ENCODE results near the gene XPC.

XPC gene

DNA sequence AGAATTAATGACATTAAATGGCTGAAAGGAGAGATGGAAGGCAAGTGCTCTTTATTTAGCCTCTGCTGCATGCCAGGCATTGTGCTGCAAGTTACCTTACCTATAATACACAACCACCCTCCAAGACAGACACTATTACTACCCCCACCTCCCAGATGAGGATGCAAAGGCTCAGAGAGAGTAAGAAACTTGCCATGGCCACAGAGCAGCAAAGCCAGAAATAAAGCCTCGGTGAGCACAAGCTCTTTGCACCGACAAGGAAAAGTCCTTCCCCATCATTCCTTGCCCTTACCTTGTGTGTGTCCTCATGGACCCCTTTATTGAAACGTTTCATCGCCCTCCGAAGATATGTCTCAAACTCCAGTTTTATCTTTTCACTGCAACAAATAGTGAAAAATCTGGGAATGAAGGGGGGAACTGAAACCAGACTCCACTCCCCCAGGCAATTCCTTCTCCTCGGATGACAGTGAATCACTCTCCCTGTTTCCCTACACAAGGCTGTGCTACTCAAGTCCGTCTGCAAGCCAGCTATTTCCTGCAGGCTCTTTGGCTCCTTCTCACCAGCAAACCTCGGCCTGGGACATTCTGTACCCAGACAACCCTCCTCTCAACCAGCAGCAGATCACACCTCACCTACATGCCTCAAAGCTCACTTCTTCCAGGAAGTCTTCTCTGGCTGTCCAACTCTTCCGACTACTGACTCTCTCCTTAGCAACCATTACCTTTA lies 11.4 kb downstream of the XPC start:
- TF ChIP-seq, protein P1, sequence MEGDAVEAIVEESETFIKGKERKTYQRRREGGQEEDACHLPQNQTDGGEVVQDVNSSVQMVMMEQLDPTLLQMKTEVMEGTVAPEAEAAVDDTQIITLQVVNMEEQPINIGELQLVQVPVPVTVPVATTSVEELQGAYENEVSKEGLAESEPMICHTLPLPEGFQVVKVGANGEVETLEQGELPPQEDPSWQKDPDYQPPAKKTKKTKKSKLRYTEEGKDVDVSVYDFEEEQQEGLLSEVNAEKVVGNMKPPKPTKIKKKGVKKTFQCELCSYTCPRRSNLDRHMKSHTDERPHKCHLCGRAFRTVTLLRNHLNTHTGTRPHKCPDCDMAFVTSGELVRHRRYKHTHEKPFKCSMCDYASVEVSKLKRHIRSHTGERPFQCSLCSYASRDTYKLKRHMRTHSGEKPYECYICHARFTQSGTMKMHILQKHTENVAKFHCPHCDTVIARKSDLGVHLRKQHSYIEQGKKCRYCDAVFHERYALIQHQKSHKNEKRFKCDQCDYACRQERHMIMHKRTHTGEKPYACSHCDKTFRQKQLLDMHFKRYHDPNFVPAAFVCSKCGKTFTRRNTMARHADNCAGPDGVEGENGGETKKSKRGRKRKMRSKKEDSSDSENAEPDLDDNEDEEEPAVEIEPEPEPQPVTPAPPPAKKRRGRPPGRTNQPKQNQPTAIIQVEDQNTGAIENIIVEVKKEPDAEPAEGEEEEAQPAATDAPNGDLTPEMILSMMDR (IDR thresholded peaks at IDR 0.05), result no peak

DNA sequence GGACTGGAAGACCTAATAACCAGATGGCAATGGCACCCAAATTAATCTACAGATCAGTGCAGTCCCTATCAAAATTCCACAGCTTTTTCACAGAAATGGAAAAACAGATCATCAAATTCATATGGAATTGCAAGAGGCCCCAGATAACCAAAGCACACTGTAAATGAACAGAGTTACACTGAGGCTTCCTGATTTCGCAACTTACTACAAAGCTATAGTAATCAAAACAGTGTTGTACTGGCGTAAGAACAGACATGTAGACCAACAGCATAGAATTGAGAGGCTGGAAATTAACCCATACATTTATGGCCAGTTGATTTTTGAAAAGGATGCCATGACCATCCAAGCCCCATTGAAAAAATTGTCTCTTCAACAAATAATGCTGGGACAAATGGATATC lies 16.2 kb downstream of the XPC start:
- TF ChIP-seq, protein P1 (IDR thresholded peaks at IDR 0.05), result no peak

DNA sequence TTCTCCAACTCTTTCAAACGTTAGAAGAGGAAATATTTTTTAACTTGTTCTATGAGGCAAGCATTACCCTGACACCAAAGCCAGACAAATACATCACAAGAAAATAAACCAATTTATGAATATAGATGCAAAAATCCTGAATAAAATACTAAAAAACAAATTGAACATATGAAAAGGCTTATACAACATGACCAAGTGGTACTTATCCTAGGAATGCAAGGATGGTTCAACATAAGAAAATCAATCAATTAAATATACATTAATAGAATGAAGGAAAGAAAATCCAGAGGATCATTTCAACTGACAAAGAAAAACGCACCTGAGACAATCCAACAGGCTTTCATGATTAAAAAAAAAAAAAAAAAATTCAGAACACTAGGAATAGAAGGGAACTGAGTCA lies 17.1 kb downstream of the XPC start:
- TF ChIP-seq, protein P1 (IDR thresholded peaks at IDR 0.05), result no peak

DNA sequence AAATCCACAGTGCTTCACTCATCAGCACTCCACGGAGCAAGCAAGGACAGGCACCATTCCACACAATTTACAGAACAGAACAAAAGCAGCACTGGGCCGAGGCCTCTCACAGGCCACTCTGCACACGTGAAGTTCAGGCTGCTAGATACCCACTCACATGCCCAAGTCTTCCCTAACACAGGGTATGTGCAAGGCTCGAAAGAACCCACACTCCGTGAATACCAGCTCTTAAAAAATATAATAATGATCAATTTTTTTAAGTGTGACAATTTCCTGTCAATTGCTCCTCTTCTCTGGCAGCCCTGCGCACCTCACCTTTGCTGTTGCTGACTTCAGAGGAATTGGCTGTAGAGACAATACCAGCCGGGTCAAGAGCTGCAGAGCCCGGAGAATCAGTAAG lies 19.0 kb downstream of the XPC start:
- TF ChIP-seq, protein P1 (IDR thresholded peaks at IDR 0.05), result no peak

DNA sequence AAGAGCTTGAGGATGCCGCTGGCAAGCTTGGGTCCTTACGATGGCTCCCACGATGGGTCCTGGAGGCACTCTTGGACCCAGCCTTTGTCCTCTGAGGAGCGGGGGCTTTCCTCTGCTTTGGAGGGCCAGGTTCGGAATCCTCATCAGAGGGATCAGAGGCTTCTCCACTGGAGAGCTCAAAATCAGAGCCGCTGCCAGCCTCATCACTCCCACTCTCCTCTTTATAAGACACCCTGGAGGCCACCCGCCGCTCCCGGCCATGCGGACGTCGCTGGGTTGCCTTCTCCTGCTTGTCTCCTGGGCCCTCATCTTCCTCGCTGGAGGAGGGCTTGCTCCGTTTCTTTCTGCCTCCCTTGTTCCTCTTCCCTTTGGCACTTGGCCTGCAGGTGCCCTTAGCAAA lies 20.0 kb downstream of the XPC start:
- TF ChIP-seq, protein P1 (IDR thresholded peaks at IDR 0.05), result no peak

DNA sequence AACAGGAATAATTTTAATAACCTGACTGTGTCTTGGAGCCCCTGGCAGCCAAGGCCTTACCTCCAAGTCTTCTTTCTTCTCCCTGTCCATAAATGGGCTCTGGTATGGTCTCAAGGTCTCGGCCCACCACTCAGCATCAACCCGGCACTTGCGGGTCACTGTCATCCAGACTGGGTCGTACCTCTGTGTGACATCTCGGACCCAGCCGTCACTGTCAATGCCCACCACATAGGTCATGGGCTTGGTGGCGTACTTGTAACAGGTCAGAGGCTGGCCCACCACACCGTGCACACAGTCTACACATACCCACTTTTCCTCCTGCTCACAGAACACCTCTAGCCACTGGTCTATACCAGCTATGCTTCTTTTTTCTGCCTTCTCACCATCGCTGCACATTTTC lies 20.4 kb downstream of the XPC start:
- TF ChIP-seq, protein P1 (IDR thresholded peaks at IDR 0.05), result no peak

DNA sequence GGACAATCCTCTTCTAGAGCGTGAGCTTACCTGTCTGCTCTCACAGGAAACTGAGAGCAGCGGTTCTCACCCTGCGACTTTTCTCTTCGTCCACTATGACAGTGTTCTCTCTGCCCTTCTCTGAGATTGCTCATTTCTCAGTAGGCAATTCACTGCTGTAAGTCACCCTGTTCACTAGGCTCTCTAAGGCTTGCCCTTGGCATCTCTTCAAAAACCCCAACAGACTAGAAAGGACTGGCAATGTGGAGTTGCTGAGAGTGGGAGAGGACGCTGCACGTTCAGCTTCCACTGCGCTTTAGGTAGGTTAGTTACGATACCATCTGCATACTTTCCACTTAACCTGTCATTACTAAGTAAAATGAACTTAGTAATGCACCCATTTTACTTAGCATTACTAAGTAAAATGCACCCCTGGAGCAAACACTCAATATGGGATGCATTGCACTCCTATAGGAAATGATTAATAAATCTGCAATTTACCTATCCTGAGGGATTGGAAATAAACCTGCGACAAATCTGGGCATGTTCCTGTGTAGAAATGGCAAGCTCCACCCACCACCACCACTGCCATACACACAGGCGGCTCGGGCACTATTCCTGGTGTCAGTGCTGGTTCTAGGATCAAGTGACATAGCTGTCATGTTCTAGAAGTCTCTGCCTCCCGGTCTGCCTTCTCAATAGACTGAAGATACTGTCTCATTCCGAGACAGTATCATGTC lies 21.4 kb downstream of the XPC start:
- TF ChIP-seq, protein P1 (IDR thresholded peaks at IDR 0.05), result no peak

Measured in LNCAP (cell line).